Kidney tubule cell (primary cell): ENCODE measurements around the gene ELAVL4.
"Not testable (repeated sequence)": the region's sequence is repeated elsewhere in the genome, so short reads cannot be mapped to it uniquely, and the experiment has no call there.

Source experiments
- DNase-seq: peaks from one replicate; pipeline ENCODE4 v3.0.0-alpha.2; 2018; ENCODE audit warnings: low spot score

ELAVL4 gene

DNA sequence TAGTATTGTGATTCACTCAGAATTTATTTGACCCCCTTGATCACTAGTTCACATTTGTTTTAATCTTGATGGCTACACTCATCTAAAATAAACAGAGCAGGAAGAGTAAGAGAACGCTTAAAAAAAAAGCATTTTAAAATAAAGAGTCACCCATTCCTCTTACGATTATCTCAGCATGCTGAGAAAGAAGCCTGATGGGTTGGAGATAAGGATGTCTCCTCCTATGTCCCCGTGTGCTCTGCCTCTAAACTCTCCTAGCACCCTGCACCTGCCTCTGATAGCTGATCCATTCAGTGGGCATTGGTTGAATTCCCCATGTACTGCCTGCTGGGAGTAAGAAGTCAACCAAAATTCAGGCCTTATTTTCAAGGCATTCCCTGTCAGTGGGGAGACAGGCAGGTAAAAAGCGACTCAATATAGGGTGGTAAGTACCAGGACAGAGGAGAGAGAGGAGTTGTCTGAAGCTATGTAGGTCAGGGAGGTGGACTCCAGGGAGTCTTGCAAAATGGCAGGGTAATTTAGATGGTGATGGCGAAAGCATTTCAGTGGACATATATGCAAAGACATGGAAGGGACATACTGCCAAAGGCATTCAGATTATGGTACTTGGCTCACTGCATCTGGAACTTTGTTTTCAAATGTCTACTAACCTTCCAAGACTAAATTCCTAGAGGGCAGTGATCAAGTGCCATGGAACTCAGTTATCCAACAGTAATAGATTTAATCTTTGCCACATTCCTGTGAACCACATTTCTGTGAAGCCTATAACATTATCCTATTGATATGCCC is 18.4 kb downstream of the ELAVL4 start:
- peak; percentile 15 for DNase-seq

GRCh38 chr1:50129201-50129600 is 20.5 kb downstream of the ELAVL4 start:
- DNase-seq = no peak

GRCh38 chr1:50132347-50132894 is 23.7 kb downstream of the ELAVL4 start:
- no peak for DNase-seq

- DNase-seq = no peak
Observed at GRCh38 chr1:50135716-50136115, 27.0 kb downstream of the ELAVL4 start.

GRCh38 chr1:50139339-50140181 is 30.8 kb downstream of the ELAVL4 start:
- DNase-seq = no peak

DNA sequence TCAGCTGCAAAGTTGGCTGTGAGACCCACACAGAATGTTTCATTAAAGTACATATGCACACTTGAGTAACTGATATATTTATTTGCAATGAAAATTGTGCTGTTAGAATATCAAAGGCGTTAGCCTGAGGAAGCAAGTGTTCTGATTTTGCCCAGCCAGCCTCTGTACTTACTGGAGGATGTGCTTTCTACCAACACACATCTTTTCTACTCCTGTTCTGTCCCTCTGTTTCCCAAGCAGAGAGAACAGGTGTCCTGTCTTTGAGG is 31.4 kb downstream of the ELAVL4 start:
- DNase-seq = no peak

- no peak for DNase-seq
Observed at GRCh38 chr1:50147191-50147850, 38.6 kb downstream of the ELAVL4 start.

DNA sequence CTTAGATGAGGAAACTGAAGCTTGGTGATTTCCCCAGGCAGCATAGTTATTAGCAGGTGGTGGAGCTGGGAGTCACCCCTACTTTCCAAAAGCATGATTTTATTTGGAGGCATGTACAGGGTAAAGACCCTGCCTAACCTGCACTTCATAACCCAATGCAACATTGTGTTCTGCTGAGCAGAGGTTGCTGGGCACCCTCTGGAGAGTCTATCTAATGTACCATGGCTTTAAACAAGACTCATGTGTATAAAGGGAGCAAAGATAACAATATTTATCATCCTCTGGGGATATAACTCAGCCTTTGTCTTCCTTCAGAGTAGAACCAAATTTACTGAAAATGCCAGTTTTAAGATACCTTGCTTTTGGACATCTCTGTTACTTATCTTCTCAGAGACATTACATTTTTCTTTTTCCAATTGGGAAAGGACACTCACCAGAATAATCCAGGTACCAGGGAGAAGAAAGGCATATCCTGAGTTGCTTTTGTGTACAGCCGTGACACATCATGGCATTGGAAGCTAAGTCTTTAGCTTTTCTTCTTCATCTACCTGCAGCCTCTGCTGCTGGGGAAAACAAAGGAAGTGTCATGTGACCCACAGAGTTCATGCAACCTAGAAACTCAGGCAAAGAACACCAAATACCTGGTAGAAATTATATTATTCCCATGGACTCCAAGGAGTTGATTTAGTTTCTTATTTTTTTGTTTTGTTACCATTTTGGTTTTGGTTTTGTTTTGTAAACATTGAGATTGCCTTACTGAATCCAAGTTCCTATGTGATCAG is 39.6 kb downstream of the ELAVL4 start:
- no peak for DNase-seq

DNA sequence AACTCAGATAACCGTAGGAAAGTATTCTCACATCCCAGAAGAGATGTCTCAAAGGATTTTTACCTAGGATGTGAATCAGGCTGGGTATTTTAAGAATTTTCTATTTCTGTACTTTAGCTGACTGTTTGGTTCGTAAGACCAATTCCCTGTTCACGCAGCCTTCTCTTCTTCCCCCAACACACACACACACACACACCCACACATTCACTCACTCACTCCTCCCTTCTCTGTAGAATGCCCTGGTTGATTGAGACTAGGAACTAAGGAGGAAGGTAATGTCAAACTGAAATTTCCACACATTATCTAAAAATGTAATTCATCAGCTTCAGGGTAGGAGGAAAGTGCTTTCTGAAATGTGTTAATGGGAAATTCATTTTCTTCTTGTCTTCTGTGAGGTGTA is 43.5 kb downstream of the ELAVL4 start:
- no peak for DNase-seq

- peak; percentile 6 for DNase-seq
Observed at GRCh38 chr1:50155541-50155940, 46.8 kb downstream of the ELAVL4 start.

- peak; percentile 25 for DNase-seq
Observed at GRCh38 chr1:50156241-50157010, 47.7 kb downstream of the ELAVL4 start.

GRCh38 chr1:50157306-50157941 is 48.7 kb downstream of the ELAVL4 start:
- no peak for DNase-seq

- DNase-seq = no peak
Observed at GRCh38 chr1:50158421-50158820, 49.7 kb downstream of the ELAVL4 start.

- no peak for DNase-seq
Observed at GRCh38 chr1:50163680-50164079, 55.0 kb downstream of the ELAVL4 start.

DNA sequence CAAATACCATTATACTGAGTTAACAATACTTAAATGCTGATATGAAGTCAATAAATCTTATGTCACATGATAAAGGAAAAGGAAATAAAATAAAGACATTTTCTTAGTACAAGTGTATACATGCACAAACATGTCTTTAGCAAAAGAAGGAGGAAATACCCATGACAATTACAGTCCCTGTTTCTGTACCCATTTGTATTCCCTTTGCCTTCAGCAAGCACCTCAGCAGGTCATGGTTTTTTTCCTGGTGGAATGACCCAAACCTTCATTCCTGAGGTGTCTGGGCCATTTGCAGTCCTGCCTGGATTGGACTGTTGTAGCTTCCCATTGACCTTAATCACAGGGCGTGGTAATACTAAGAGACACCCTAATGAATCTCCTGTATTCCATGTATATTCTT is 57.6 kb downstream of the ELAVL4 start:
- DNase-seq = not testable (repeated sequence)

- DNase-seq = no peak
Observed at GRCh38 chr1:50172299-50172698, 63.6 kb downstream of the ELAVL4 start.

DNA sequence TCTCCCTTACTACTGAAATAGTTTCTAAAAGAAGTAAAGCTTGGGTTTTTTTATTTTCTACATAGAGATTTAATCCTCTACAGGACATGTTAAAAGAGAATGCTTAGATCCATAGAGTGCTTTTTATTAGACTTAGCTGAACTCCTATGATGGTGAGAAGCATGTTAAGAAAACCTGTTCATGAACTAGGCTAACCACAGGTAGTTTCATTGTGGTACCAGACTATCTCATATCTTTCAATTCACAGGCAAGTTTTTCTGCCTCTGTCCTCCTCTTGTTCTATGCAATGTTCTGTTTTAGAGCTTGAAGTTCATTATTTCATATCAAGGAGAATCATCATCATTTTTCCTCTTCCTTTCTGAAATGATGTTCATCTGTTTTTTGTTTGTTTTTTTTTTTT is 65.4 kb downstream of the ELAVL4 start:
- no peak for DNase-seq

DNA sequence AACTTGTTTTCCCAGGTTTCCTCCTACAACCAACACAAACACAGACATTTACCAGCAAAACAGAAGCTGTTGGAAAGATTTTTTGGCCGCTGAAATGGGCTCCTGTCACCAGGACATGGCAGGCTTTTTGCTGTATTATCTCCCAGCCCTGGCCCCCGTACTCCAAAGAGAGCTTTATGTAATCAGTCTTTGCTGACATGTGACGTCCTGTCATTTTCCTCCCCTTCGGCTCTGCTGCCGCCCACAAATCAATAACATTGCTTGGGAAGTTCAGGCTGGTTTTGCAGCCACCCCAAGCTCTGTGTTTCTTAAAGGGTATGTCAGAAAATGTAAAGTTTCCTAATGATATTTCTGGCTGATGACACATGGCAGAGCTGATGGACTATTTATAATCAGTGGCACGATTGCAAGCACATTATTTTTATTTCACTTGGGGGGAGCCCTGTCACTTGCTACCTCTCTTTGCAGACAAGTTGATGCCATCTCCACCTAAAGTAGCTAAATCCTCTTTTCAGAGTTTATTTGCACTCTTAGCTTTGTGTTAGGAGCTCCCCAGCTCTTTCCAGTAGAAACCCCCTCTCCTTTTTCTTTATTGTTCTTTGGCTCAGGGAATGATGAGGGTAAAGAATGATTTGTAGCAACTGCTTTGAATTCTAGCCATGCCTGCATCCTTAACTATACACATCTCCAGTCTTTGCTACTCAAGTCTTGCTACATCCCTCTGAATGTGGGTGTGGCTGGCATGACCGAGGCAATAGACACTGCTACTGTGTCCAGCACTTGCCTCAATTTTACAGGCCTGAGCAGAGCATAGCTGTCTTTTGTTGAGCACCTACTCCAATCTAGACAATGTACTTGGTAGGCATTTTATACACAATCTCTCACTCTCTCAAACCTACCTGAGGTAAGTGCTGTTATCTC is 67.3 kb downstream of the ELAVL4 start:
- no peak for DNase-seq

- DNase-seq = no peak
Observed at GRCh38 chr1:50177994-50178393, 69.3 kb downstream of the ELAVL4 start.

DNA sequence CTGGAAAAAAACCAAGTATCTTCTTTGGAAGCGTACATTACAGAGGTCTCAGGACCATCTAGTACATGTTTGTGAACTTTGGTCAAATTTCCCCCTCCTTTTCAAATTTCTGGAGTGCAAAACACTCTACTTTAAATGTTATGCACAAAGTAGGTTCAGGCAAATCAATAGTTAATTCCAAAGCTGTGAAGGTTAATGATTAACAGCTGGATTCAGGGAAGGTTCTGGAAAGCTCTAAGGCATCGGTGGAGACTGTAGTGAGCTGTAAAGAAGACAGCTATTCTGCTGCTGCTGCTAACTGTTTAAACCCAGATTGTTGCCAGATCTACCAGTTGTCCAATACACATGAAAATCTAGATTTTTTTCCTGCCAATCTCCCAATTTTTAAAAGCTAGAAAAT is 70.9 kb downstream of the ELAVL4 start:
- DNase-seq = no peak
